Smooth muscle cell (in vitro differentiated cells): ENCODE data around the gene PAX3. TPM values are rescaled to one million over a fixed set of nuclear protein-coding genes. Genes with fewer than 3 reads are reported as not detected.

Source experiments
- DNase-seq: peaks from one replicate; lab custom pipeline; 2025; ENCODE audit not compliant: unreplicated experiment; lab: John Stamatoyannopoulos, UW
- H2AFZ ChIP-seq: fragments of 200-600 bp; sonication (generic); 2 replicates; pipeline ENCODE4 v1.6.0; 2016; ENCODE audit warnings: antibody characterized with exemption, low read depth, mild to moderate bottlenecking
- H3F3A ChIP-seq: fragments of 200-600 bp; sonication (generic); 2 replicates; pipeline ENCODE4 v1.6.0; 2017; ENCODE audit warnings: antibody characterized with exemption, low read depth
- H3K27ac ChIP-seq: fragments of 200-600 bp; sonication (generic); 2 replicates; pipeline ENCODE4 v1.5.1; 2016; ENCODE audit warnings: low read depth, mild to moderate bottlenecking
- H3K27me3 ChIP-seq: fragments of 200-600 bp; sonication (generic); 2 replicates; pipeline ENCODE4 v1.6.1; 2016; ENCODE audit warnings: low read depth, mild to moderate bottlenecking
- H3K36me3 ChIP-seq: fragments of 200-600 bp; sonication (generic); 2 replicates; pipeline ENCODE4 v1.5.1; 2016; ENCODE audit warnings: low read depth
- H3K4me1 ChIP-seq: fragments of 200-600 bp; sonication (generic); 2 replicates; pipeline ENCODE4 v1.5.1; 2016; ENCODE audit warnings: low read depth
- H3K4me2 ChIP-seq: fragments of 200-600 bp; sonication (generic); 2 replicates; pipeline ENCODE4 v1.6.0; 2016; ENCODE audit warnings: mild to moderate bottlenecking
- H3K4me3 ChIP-seq: fragments of 200-600 bp; sonication (generic); 2 replicates; pipeline ENCODE4 v1.5.1; 2016; ENCODE audit warnings: mild to moderate bottlenecking
- H3K79me2 ChIP-seq: fragments of 200-600 bp; sonication (generic); 2 replicates; pipeline ENCODE4 v1.6.0; 2016; ENCODE audit warnings: low read depth, mild to moderate bottlenecking
- H3K9ac ChIP-seq: fragments of 200-600 bp; sonication (generic); 2 replicates; pipeline ENCODE4 v1.6.0; 2016; ENCODE audit warnings: low read depth
- H3K9me3 ChIP-seq: fragments of 200-600 bp; sonication (generic); replicated peaks from 2 replicates; pipeline ENCODE4 v1.5.1; 2016; ENCODE audit warnings: low read depth
- H4K20me1 ChIP-seq: fragments of 200-600 bp; sonication (generic); 2 replicates; pipeline ENCODE4 v1.6.0; 2016; ENCODE audit warnings: low read depth
- CTCF ChIP-seq: fragments of 200-600 bp; sonication (generic); IDR thresholded peaks from 2 replicates; pipeline ENCODE4 v1.5.1; 2017; ENCODE audit warnings: borderline replicate concordance, mild to moderate bottlenecking, antibody characterized with exemption; ENCODE audit not compliant: insufficient read depth, poor library complexity, severe bottlenecking
- WGBS: methylation state at CpG from one replicate; pipeline ENCODE4 v1.1.7; 2016; ENCODE audit warnings: low lambda C conversion rate; 5-methylcytosine and 5-hydroxymethylcytosine counted together
- polyA plus RNA-seq: library from polyadenylated mRNA; unstranded; fragments of >200 nt; fragmentation: Nextera tagmentation; extraction: Ambion mirVana; gene quantifications from 2 replicates; pipeline ENCODE4 v1.2.1, GENCODE V29; 2016
- total RNA-seq: library from RNA; depleted of rRNA; stranded (reverse); fragments of >200 nt; gene quantifications from 2 replicates; pipeline ENCODE4 v1.2.3, GENCODE V29; 2014

Gene PAX3
- total and polyA plus RNA-seq, 2 experiments from 2014 or later = 0.94 TPM; not detected in 1

DNA sequence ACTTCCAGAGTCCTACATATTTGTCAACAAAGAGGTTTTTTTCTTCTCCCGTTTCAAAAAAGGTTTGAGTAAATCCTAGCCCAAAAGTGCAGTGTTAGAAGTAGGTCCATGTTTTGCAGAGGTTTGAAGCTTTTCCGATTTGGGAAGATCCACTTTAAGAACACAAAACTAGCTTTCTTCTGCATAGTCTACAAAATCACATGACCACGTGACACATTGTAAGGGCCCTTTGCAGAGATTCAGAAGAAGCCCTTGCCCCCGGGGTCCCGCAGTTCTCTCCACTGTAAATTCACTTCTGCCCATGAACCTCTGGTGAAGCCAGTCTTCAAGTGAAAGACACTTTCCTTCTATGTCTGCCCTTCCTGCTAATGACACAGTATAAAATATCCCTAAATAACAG lies 49.4 kb downstream of the PAX3 start:
- Histone ChIP-seq H3K9ac (no peak overlapping the region), H3K79me2 (no peaks in the 10 kb centered on the region), H3K27me3 (peaks cover 40% of the 10 kb centered on the region), H3K4me3 (no peak overlapping the region), H3K27ac (no peak overlapping the region), H3K9me3 (no peaks in the 10 kb centered on the region), H3K4me1 (peaks cover 5% of the 10 kb centered on the region), H4K20me1 (no peaks in the 10 kb centered on the region), H2AFZ (no peak overlapping the region), H3F3A (no peaks in the 10 kb centered on the region), H3K4me2 (no peak overlapping the region), H3K36me3 (no peaks in the 10 kb centered on the region)
- 89% methylated on average over 5 of the region's 5 CpGs for WGBS
- TF ChIP-seq CTCF = no peak
- no peak for DNase-seq

- no peak for TF ChIP-seq CTCF
- Histone ChIP-seq H3K9me3 (no peaks in the 10 kb centered on the region), H4K20me1 (no peaks in the 10 kb centered on the region), H3K4me3 (no peak overlapping the region), H2AFZ (no peak overlapping the region), H3K9ac (no peak overlapping the region), H3K4me2 (no peak overlapping the region), H3K36me3 (no peaks in the 10 kb centered on the region), H3K27ac (no peak overlapping the region), H3K79me2 (no peaks in the 10 kb centered on the region), H3K27me3 (peaks cover 44% of the 10 kb centered on the region), H3F3A (no peaks in the 10 kb centered on the region), H3K4me1 (peaks cover 5% of the 10 kb centered on the region)
- WGBS = 88% methylated on average over 1 of the region's 1 CpG
- DNase-seq = no peak
These were observed 50.0 kb downstream of the PAX3 start for GRCh38 chr2:222248818-222249217.

DNA sequence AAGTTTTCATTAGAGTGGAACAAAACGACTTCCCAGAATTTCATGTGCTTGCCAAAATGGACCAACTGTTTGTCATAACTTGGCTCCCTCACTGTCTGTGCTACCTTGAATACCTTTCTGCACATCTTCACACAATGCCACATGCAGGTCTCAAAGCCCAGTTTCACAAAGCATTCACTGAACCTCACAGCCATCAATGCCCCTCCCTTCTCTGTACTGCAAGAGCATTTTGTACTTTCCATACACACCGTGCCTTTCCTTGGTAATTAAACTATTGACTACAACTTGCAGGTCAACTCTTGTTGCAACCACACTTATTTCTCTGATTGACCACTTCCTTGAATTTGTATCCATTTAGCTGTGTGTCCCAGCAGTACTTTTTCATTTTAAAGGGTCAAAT lies 50.5 kb downstream of the PAX3 start:
- WGBS = 88% methylated on average over 2 of the region's 2 CpGs
- Histone ChIP-seq H3F3A (no peaks in the 10 kb centered on the region), H3K4me1 (peaks cover 5% of the 10 kb centered on the region), H2AFZ (no peak overlapping the region), H3K27me3 (peaks cover 50% of the 10 kb centered on the region), H3K36me3 (no peaks in the 10 kb centered on the region), H3K4me3 (no peak overlapping the region), H4K20me1 (no peaks in the 10 kb centered on the region), H3K4me2 (no peak overlapping the region), H3K9me3 (no peaks in the 10 kb centered on the region), H3K9ac (no peak overlapping the region), H3K27ac (no peak overlapping the region), H3K79me2 (no peaks in the 10 kb centered on the region)
- no peak for DNase-seq
- no peak for TF ChIP-seq CTCF

- no peaks in the 10 kb centered on the region for H4K20me1 ChIP-seq
- peaks cover 36% of the 10 kb centered on the region for H3K4me1 ChIP-seq
- no peak overlapping the region for H3K4me2 ChIP-seq
- no peak for TF ChIP-seq CTCF
- no peak overlapping the region for H3K9ac ChIP-seq
- H3F3A ChIP-seq = no peaks in the 10 kb centered on the region
- H3K9me3 ChIP-seq = no peaks in the 10 kb centered on the region
- no peaks in the 10 kb centered on the region for H3K36me3 ChIP-seq
- no peaks in the 10 kb centered on the region for H3K79me2 ChIP-seq
- H3K27ac ChIP-seq = no peak overlapping the region
- H3K4me3 ChIP-seq = no peak overlapping the region
- peaks cover 94% of the 10 kb centered on the region for H3K27me3 ChIP-seq
- DNase-seq = no peak
- no peak overlapping the region for H2AFZ ChIP-seq
These were observed 56.3 kb downstream of the PAX3 start for GRCh38 chr2:222242532-222242931.
